Spleen (tissue), 7 donors: Measurements from ENCODE around the gene AMIGO3.

ENCODE experiments used
- CTCF ChIP-seq, 11 experiments: fragments of 200-600 bp in 7 of 11; fragments of 450-650 bp in 4 of 11; sonication (generic) in 4 of 11; IDR thresholded peaks in 8 of 11; conservative IDR thresholded peaks in 3 of 11; 1 replicate in 7 of 11; 2 replicates in 4 of 11; pipeline versions ENCODE4 v1.4.0 to v1.8.0; 2016 to 2021; ENCODE audit warnings: antibody characterized with exemption in 11 of 11, inconsistent platforms in 4 of 11, mild to moderate bottlenecking in 1 of 11
- POLR2A ChIP-seq, 3 donors: fragments of 450-650 bp; IDR thresholded peaks; one replicate each; pipeline ENCODE4 v1.5.1; 2017; ENCODE audit warnings: antibody characterized with exemption in 3 of 3, mild to moderate bottlenecking in 1 of 3
- POLR2AphosphoS5 ChIP-seq, 3 donors: sonication (generic); formaldehyde crosslinking; IDR thresholded peaks; one replicate each; pipeline ENCODE4 v1.5.1; 2017; ENCODE audit warnings: antibody characterized with exemption in 3 of 3
- donor health status: DM: no; HTN: no; CAD: no; lungs with moderate emphysema.
- donor health status: DM: no; HTN: no; CAD: no.
- donor health status: DM: no; HTN: no; CAD: no.

DNA sequence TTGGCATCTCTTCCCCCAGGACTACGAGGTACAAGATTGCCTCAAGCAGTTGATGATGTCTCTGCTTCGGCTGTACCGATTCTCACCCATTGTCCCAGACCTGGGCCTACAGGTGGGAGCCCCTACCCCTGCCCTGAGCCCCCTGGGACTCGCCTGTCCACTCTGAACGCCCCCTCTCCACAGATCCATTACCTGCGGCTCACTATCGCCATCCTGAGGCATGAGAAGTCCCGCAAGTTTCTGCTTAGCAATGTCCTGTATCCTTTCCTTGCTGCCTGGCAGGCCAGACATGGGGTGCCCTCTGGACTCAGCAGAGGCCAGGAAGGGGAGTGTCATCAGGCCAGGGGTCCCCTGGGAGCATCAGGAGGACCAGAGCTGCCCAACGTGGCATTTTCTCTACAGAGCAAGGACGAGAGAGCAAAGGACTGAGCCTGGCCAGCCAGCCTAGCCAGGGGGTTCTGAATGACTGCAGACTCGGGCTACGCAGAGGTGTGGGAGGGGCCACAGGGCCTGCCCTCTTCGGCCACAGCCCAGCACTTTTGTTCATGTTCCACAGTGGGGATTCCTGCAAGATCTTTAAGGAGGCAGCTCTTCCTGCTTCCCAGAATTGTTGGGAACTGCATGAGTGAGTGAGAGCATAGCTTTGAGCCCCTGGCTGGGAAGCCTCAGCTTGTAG lies 18.9 kb downstream of the AMIGO3 start:
- TF ChIP-seq POLR2A (IDR thresholded peaks at IDR 0.05): no peak
- TF ChIP-seq CTCF (IDR thresholded peaks at IDR 0.05 in 8 of 11, conservative IDR thresholded peaks at IDR 0.05 in 3 of 11): no peak
- no peak for TF ChIP-seq POLR2AphosphoS5 (IDR thresholded peaks at IDR 0.05)
